Measurements from ENCODE around the gene CLCN2. TPM values are rescaled to one million over a fixed set of nuclear protein-coding genes. Genes with fewer than 3 reads are reported as not detected.

CLCN2 gene
- total RNA-seq, 1 experiment from 2014 or later, result 22.6 TPM

- Mint-ChIP-seq H3K9me3 (no peaks in the 10 kb centered on the region), H3K36me3 (no peaks in the 10 kb centered on the region), H3K27ac (no peak overlapping the region), H3K4me3 (no peak overlapping the region), H3K27me3 (ENCODE audit: low read depth) (no peaks in the 10 kb centered on the region), H3K4me1 (0 out of 2 replicates have a peak, but pooled peaks cover 3% of the 10 kb centered on the region)
- peak; percentile 53 for ATAC-seq
- ChIA-PET CTCF (interaction anchor here (0.6 to 1.9 kb wide), 5 partner anchors 14 to 162 kb away, joined by 3 to 11 read pairs (median 3); no protein-coding TSS in a partner anchor), POLR2A (no interaction called here)
- TF ChIP-seq MXD4 (CRISPR knock-in tag; IDR thresholded peaks at IDR 0.05; ENCODE audit: borderline replicate concordance) (no peak), ZNF121 (CRISPR knock-in tag; IDR thresholded peaks at IDR 0.05) (no peak), FOXJ3 (CRISPR knock-in tag; IDR thresholded peaks at IDR 0.05; ENCODE audit: borderline replicate concordance) (no peak), ZNF423 (CRISPR knock-in tag; IDR thresholded peaks at IDR 0.05) (no peak), TCF7 (CRISPR knock-in tag; IDR thresholded peaks at IDR 0.05; ENCODE audit: low read depth) (no peak), TEAD1 (CRISPR knock-in tag; IDR thresholded peaks at IDR 0.05) (no peak), STAT6 (CRISPR knock-in tag; conservative IDR thresholded peaks at IDR 0.05; ENCODE audit: low read depth) (no peak)
- TF ChIP-seq, protein P1, sequence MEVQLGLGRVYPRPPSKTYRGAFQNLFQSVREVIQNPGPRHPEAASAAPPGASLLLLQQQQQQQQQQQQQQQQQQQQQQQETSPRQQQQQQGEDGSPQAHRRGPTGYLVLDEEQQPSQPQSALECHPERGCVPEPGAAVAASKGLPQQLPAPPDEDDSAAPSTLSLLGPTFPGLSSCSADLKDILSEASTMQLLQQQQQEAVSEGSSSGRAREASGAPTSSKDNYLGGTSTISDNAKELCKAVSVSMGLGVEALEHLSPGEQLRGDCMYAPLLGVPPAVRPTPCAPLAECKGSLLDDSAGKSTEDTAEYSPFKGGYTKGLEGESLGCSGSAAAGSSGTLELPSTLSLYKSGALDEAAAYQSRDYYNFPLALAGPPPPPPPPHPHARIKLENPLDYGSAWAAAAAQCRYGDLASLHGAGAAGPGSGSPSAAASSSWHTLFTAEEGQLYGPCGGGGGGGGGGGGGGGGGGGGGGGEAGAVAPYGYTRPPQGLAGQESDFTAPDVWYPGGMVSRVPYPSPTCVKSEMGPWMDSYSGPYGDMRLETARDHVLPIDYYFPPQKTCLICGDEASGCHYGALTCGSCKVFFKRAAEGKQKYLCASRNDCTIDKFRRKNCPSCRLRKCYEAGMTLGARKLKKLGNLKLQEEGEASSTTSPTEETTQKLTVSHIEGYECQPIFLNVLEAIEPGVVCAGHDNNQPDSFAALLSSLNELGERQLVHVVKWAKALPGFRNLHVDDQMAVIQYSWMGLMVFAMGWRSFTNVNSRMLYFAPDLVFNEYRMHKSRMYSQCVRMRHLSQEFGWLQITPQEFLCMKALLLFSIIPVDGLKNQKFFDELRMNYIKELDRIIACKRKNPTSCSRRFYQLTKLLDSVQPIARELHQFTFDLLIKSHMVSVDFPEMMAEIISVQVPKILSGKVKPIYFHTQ (CRISPR knock-in tag; IDR thresholded peaks at IDR 0.05), result no peak
- no peak for DNase-seq (ENCODE audit: low spot score)
Observed at GRCh38 chr3:184399410-184399809, 38.0 kb upstream of the CLCN2 start.

DNA sequence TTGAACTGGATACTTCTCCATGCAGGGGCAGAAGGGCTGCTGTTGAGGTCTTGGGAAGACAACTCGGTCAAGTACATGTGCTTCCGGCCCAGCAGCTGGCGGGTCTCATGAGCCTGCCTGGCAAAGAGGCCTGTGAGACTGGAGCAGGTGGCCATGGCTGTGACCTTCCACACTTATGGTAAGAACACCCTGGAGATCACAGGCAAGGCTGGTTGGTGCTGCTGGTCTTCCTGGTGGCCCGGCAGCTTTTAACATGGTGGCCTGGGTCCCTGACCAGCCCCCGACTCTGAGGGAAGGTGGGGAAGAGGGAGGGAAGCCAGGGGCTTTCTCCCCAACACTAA lies 33.9 kb upstream of the CLCN2 start:
- no peaks in the 10 kb centered on the region for H3K9me3 Mint-ChIP-seq
- CTCF ChIA-PET, result no interaction called here
- TF ChIP-seq RORB (CRISPR knock-in tag; IDR thresholded peaks at IDR 0.05) (no peak), HMGXB4 (CRISPR knock-in tag; IDR thresholded peaks at IDR 0.05) (no peak), ZMAT4 (CRISPR knock-in tag; IDR thresholded peaks at IDR 0.05) (no peak), JAZF1 (CRISPR knock-in tag; IDR thresholded peaks at IDR 0.05) (no peak), CDX4 (CRISPR knock-in tag; IDR thresholded peaks at IDR 0.05; ENCODE audit: borderline replicate concordance) (no peak), ATF2 (CRISPR knock-in tag; IDR thresholded peaks at IDR 0.05; ENCODE audit: borderline replicate concordance, low read depth) (no peak), ATF6 (CRISPR knock-in tag; IDR thresholded peaks at IDR 0.05) (no peak), SMAD4 (CRISPR knock-in tag; IDR thresholded peaks at IDR 0.05) (no peak), ZNF512 (CRISPR knock-in tag; IDR thresholded peaks at IDR 0.05; ENCODE audit: borderline replicate concordance) (no peak), ZNF425 (CRISPR knock-in tag; conservative IDR thresholded peaks at IDR 0.05) (no peak), IRF2 (CRISPR knock-in tag; IDR thresholded peaks at IDR 0.05; ENCODE audit: borderline replicate concordance, low read depth) (no peak)

More for the DNA sequence above, 33.9 kb upstream of the CLCN2 start:
- POLR2A ChIA-PET, result no interaction called here
- Mint-ChIP-seq H3K27me3 (ENCODE audit: low read depth) (no peaks in the 10 kb centered on the region; the same call in 1 of the 2 replicates), H3K4me1 (0 out of 2 replicates have a peak, but pooled peaks cover 3% of the 10 kb centered on the region), H3K27ac (no peak overlapping the region), H3K36me3 (no peaks in the 10 kb centered on the region), H3K4me3 (no peak overlapping the region)
- ATAC-seq, result no peak
- no peak for DNase-seq (ENCODE audit: low spot score)
